Panc1 (cell line): ENCODE results near the gene TGFBRAP1. TPM values are rescaled to one million over a fixed set of nuclear protein-coding genes. Genes with fewer than 3 reads are reported as not detected.
A peak's percentile ranks its signal among the peaks of the same experiment; 100 is the strongest.

Experiments
- ATAC-seq: fragments of 200-7000 bp; cut with Tn5 transposase; 2 replicates; pipeline ENCODE4 v1.9.1; 2020; ENCODE audit warnings: mild to moderate bottlenecking, moderate library complexity
- Bru-seq: library from RNA; stranded (reverse); fragments of 400-500 nt; gene quantifications from one replicate; lab custom pipeline; 2021; lab: Mats Ljungman, UMichigan
- BruChase-seq, 2 experiments: library from RNA; stranded (reverse); fragments of 400-500 nt; gene quantifications; one replicate each; lab custom pipeline; 2021; lab: Mats Ljungman, UMichigan
- BruUV-seq: library from RNA; stranded (reverse); fragments of 400-500 nt; replicated peaks from 2 replicates; lab custom pipeline; 2021; lab: Mats Ljungman, UMichigan
- CTCF ChIA-PET: fragments of 300-600 bp; sonication (Branson Sonifier 250); formaldehyde crosslinking; loops from one replicate; lab custom pipeline; 2022; ENCODE audit warnings: antibody characterized with exemption; lab: Charles Lee
- POLR2A ChIA-PET: fragments of 300-600 bp; sonication (Branson Sonifier 250); formaldehyde crosslinking; loops from one replicate; lab custom pipeline; 2022; ENCODE audit warnings: antibody characterized with exemption; lab: Charles Lee
- DNase-seq: peaks from one replicate; pipeline ENCODE4 v3.0.0-alpha.2; 2010; ENCODE audit warnings: low read depth, low spot score
- H3K27ac ChIP-seq: 2 replicates; pipeline ENCODE4 v1.5.1; 2011; ENCODE audit warnings: mild to moderate bottlenecking, low read length, inconsistent platforms
- H3K27me3 ChIP-seq: fragments of 200-500 bp; sonication (Bioruptor generic); 2 replicates; pipeline ENCODE4 v1.6.0; 2014; ENCODE audit warnings: low read length, inconsistent platforms; ENCODE audit not compliant: control insufficient read depth, insufficient read depth
- H3K36me3 ChIP-seq: fragments of 200-500 bp; sonication (Bioruptor generic); 2 replicates; pipeline ENCODE4 v1.5.1; 2014; ENCODE audit warnings: inconsistent platforms, mild to moderate bottlenecking, low read length, moderate library complexity; ENCODE audit not compliant: control insufficient read depth, insufficient read depth
- H3K4me1 ChIP-seq: 2 replicates; pipeline ENCODE4 v1.5.1; 2011; ENCODE audit warnings: inconsistent platforms, mild to moderate bottlenecking, low read length, moderate library complexity; ENCODE audit not compliant: control insufficient read depth, insufficient read depth
- H3K4me3 ChIP-seq, 2 experiments: 2 replicates each; pipeline ENCODE4 v1.5.1; 2011 to 2012; ENCODE audit warnings: low read depth in 2 of 2, low read length in 2 of 2, mild to moderate bottlenecking in 2 of 2, inconsistent platforms in 1 of 2, moderate library complexity in 1 of 2
- H3K9me3 ChIP-seq: fragments of 200-500 bp; sonication (Bioruptor generic); 2 replicates; pipeline ENCODE4 v1.5.1; 2014; ENCODE audit warnings: low read depth, mild to moderate bottlenecking, inconsistent platforms, low read length, moderate library complexity; ENCODE audit not compliant: control insufficient read depth, insufficient read depth
- CTCF ChIP-seq: fragments of 450-650 bp; IDR thresholded peaks from 2 replicates; pipeline ENCODE4 v1.5.1; 2017; ENCODE audit warnings: mild to moderate bottlenecking
- POLR2AphosphoS5 ChIP-seq: IDR thresholded peaks from 2 replicates; pipeline ENCODE4 v1.6.1; 2012; ENCODE audit warnings: mild to moderate bottlenecking, low read depth, low read length, moderate library complexity
- REST ChIP-seq, 2 experiments: IDR thresholded peaks; 2 replicates each; pipeline ENCODE4 v1.6.1; 2011 to 2012; ENCODE audit warnings: low read depth in 2 of 2, control low read depth in 1 of 2, low read length in 1 of 2, mild to moderate bottlenecking in 1 of 2, moderate library complexity in 1 of 2; ENCODE audit not compliant: insufficient read depth in 1 of 2
- SIN3A ChIP-seq: IDR thresholded peaks from 2 replicates; pipeline ENCODE4 v1.6.1; 2012; ENCODE audit warnings: low read depth, mild to moderate bottlenecking, low read length, moderate library complexity, borderline replicate concordance; ENCODE audit not compliant: insufficient read depth
- TCF7L2 ChIP-seq: IDR thresholded peaks from 2 replicates; pipeline ENCODE4 v1.6.1; 2011; ENCODE audit warnings: mild to moderate bottlenecking, low read depth, low read length, inconsistent platforms
- in situ Hi-C: cut with HindIII; loops from 2 replicates; pipeline ENCODE4 v1.10.0; 2016; ENCODE audit warnings: low sequenced_read_pairs, low pct_unique_long_range_greater_than_20kb
- intact Hi-C: fragments of 100-400 bp; cut with micrococcal nuclease; formaldehyde crosslinking; loops from one replicate; pipeline ENCODE4 v1.10.0; 2022; ENCODE audit not compliant: unreplicated experiment
- long read RNA-seq: library from polyadenylated mRNA; unstranded; transcript quantifications from one replicate; pipeline ENCODE4 v2.0.0, GENCODE V29; 2021; ENCODE audit not compliant: unreplicated experiment
- polyA plus RNA-seq: library from polyadenylated mRNA; unstranded; fragments of >200 nt; gene quantifications from one replicate; pipeline ENCODE4 v1.2.1, GENCODE V29; 2012; ENCODE audit warnings: missing spikeins; ENCODE audit not compliant: insufficient read length
- total RNA-seq: library from RNA; stranded (reverse); gene quantifications from one replicate; pipeline ENCODE4 v1.2.1, GENCODE V29; 2021; ENCODE audit not compliant: unreplicated experiment

The TGFBRAP1 gene
- total RNA-seq (32.7 TPM), Bru-seq, nascent RNA (percentile 77 among the genes with signal in this experiment), BruChase-seq, experiment 1, labeled RNA remaining after a 2-hour chase (percentile 72 among the genes with signal in this experiment), BruChase-seq, experiment 2, labeled RNA remaining after a 6-hour chase (percentile 76 among the genes with signal in this experiment)
- 24.5 TPM for polyA plus RNA-seq
- long read RNA-seq, full-length matches to known transcripts: 37 of 118 reads
- long read RNA-seq, partial matches to known transcripts: 4 of 118 reads
- long read RNA-seq, other reads (novel, unspliced or antisense): 77 of 118 reads

GRCh38 chr2:105329561-105330495 is at the start of gene TGFBRAP1:
TGFBRAP1 (minus strand) TSS chr2:105329735; CDS start chr2:105308301, 21,434 bp downstream.
- TF ChIP-seq POLR2AphosphoS5 (no peak), CTCF (no peak; the same call in 1 of the 2 replicates)
- in situ Hi-C loops (no loop called here), intact Hi-C loops (no loop called here)
- ChIA-PET CTCF (no interaction called here), POLR2A (interaction anchor here (0.6 to 0.7 kb wide), 2 partner anchors 83 to 289 kb away, joined by 3 to 15 read pairs; no protein-coding TSS in a partner anchor)
- Histone ChIP-seq H3K27me3 (no peaks in the 10 kb centered on the region), H3K36me3 (no peaks in the 10 kb centered on the region), H3K27ac (peak within 1 kb of the TSS; percentile 86), H3K4me1 (peaks cover 34% of the 10 kb centered on the region), H3K4me3 (peak within 1 kb of the TSS; percentile 66 to 87), H3K9me3 (no peaks in the 10 kb centered on the region)
- DNase-seq (no peak), ATAC-seq (peak; percentile 90)
- no TSS peak for BruUV-seq

GRCh38 chr2:105378921-105379383 is 49.4 kb upstream of the TGFBRAP1 start:
- H3K27ac ChIP-seq: peak overlapping the region; percentile 100
- H3K9me3 ChIP-seq: no peaks in the 10 kb centered on the region
- peak; percentile 14 for ATAC-seq
- ChIA-PET CTCF (no interaction called here), POLR2A (no interaction called here)
- BruUV-seq: no TSS peak
- DNase-seq: no peak
- intact Hi-C loops (no loop called here), in situ Hi-C loops (no loop called here)
- peaks cover 100% of the 10 kb centered on the region for H3K4me1 ChIP-seq
- no peak overlapping the region for H3K4me3 ChIP-seq
- H3K36me3 ChIP-seq: peaks cover 48% of the 10 kb centered on the region
- TF ChIP-seq REST (IDR thresholded peaks at IDR 0.05; ENCODE audit: insufficient read depth in 1 of 2, low read depth in 2 of 2, low read length in 1 of 2) (no peak), SIN3A (no peak), POLR2AphosphoS5 (peak; percentile 74), TCF7L2 (no peak), CTCF (no peak)
- no peaks in the 10 kb centered on the region for H3K27me3 ChIP-seq
